Mesendoderm (in vitro differentiated cells): ENCODE data around the gene PSMC1.
"Not testable (repeated sequence)": the region's sequence is repeated elsewhere in the genome, so short reads cannot be mapped to it uniquely, and the experiment has no call there.

Source experiments
- DNase-seq: peaks from one replicate; pipeline ENCODE4 v3.0.0; 2013
- H2AK5ac ChIP-seq: 2 replicates; pipeline ENCODE4 v1.6.1; 2013; ENCODE audit warnings: low read length, inconsistent platforms
- H2BK120ac ChIP-seq: 2 replicates; pipeline ENCODE4 v1.6.1; 2013; ENCODE audit warnings: low read depth, mild to moderate bottlenecking, low read length, moderate library complexity, mixed read lengths
- H2BK15ac ChIP-seq: replicated peaks from 2 replicates; pipeline ENCODE4 v1.6.1; 2013; ENCODE audit warnings: low read depth, mild to moderate bottlenecking, moderate library complexity
- H2BK5ac ChIP-seq: 2 replicates; pipeline ENCODE4 v1.6.1; 2013; ENCODE audit warnings: low read length, inconsistent platforms
- H3K18ac ChIP-seq: 2 replicates; pipeline ENCODE4 v1.6.1; 2013; ENCODE audit warnings: mild to moderate bottlenecking, low read length, mixed read lengths
- H3K23ac ChIP-seq: one replicate; pipeline ENCODE4 v1.6.1; 2013; ENCODE audit warnings: low read length
- H3K27ac ChIP-seq: 2 replicates; pipeline ENCODE4 v1.5.1; 2013; ENCODE audit warnings: low read depth, mild to moderate bottlenecking, inconsistent platforms, low read length, moderate library complexity
- H3K27me3 ChIP-seq: 2 replicates; pipeline ENCODE4 v1.6.1; 2013; ENCODE audit warnings: low read length, control low read depth, mild to moderate bottlenecking, inconsistent platforms; ENCODE audit not compliant: insufficient read depth, poor library complexity
- H3K36me3 ChIP-seq: 2 replicates; pipeline ENCODE4 v1.6.1; 2013; ENCODE audit warnings: low read length, inconsistent platforms; ENCODE audit not compliant: control insufficient read depth, insufficient read depth
- H3K4ac ChIP-seq: one replicate; pipeline ENCODE4 v1.6.1; 2013; ENCODE audit warnings: low read depth, mild to moderate bottlenecking, low read length, moderate library complexity
- H3K4me1 ChIP-seq: 2 replicates; pipeline ENCODE4 v1.6.1; 2013; ENCODE audit warnings: low read depth, low read length, inconsistent platforms; ENCODE audit not compliant: control insufficient read depth
- H3K4me2 ChIP-seq: 2 replicates; pipeline ENCODE4 v1.6.1; 2013; ENCODE audit warnings: low read length
- H3K4me3 ChIP-seq: 2 replicates; pipeline ENCODE4 v1.5.1; 2013; ENCODE audit warnings: mild to moderate bottlenecking, low read length
- H3K56ac ChIP-seq: one replicate; pipeline ENCODE4 v1.6.1; 2013; ENCODE audit warnings: low read length
- H3K79me1 ChIP-seq: 2 replicates; pipeline ENCODE4 v1.6.1; 2013; ENCODE audit warnings: low read length, inconsistent platforms
- H3K79me2 ChIP-seq: 2 replicates; pipeline ENCODE4 v1.6.1; 2013; ENCODE audit warnings: mild to moderate bottlenecking, low read length; ENCODE audit not compliant: control insufficient read depth, insufficient read depth
- H3K9ac ChIP-seq: 2 replicates; pipeline ENCODE4 v1.6.1; 2013; ENCODE audit warnings: low read length, inconsistent platforms
- H4K5ac ChIP-seq: one replicate; pipeline ENCODE4 v1.6.1; 2013; ENCODE audit warnings: low read length
- H4K8ac ChIP-seq: one replicate; pipeline ENCODE4 v1.6.1; 2013; ENCODE audit warnings: low read depth, mild to moderate bottlenecking, control low read depth, low read length, moderate library complexity
- WGBS: extraction: QIAGEN DNeasy Blood & Tissue Kit; methylation state at CpG from one replicate; pipeline ENCODE4 v1.1.7; 2013; ENCODE audit warnings: low lambda C conversion rate, missing lambda C conversion rate; ENCODE audit not compliant: insufficient coverage; ENCODE audit errors: extremely low coverage; 5-methylcytosine and 5-hydroxymethylcytosine counted together

The PSMC1 gene

GRCh38 chr14:90239139-90239538 lies 17.2 kb upstream of the PSMC1 start:
- Histone ChIP-seq H3K4me1 (no peaks in the 10 kb centered on the region), H2AK5ac (no peak overlapping the region)

GRCh38 chr14:90242444-90242843 lies 13.9 kb upstream of the PSMC1 start:
- no peak overlapping the region for H3K18ac ChIP-seq
- H4K5ac ChIP-seq, result no peak overlapping the region

More at GRCh38 chr14:90239139-90239538, 17.2 kb upstream of the PSMC1 start:
- H3K4me2 ChIP-seq, result no peak overlapping the region
- H3K79me1 ChIP-seq, result no peaks in the 10 kb centered on the region
- H3K23ac ChIP-seq, result no peak overlapping the region
- no peak overlapping the region for H2BK120ac ChIP-seq
- WGBS, result no CpG with 5 or more reads among the region's 3 CpGs
- no peaks in the 10 kb centered on the region for H3K36me3 ChIP-seq
- H4K8ac ChIP-seq, result no peak overlapping the region
- no peak overlapping the region for H3K27ac ChIP-seq
- no peak overlapping the region for H2BK5ac ChIP-seq
- no peak overlapping the region for H3K9ac ChIP-seq
- H3K79me2 ChIP-seq, result no peaks in the 10 kb centered on the region
- no peak overlapping the region for H2BK15ac ChIP-seq
- H3K56ac ChIP-seq, result no peak overlapping the region
- no peak overlapping the region for H4K5ac ChIP-seq
- no peak overlapping the region for H3K4me3 ChIP-seq
- no peaks in the 10 kb centered on the region for H3K27me3 ChIP-seq
- no peak overlapping the region for H3K4ac ChIP-seq
- peak; percentile 55 for DNase-seq
- H3K18ac ChIP-seq, result no peak overlapping the region

DNA sequence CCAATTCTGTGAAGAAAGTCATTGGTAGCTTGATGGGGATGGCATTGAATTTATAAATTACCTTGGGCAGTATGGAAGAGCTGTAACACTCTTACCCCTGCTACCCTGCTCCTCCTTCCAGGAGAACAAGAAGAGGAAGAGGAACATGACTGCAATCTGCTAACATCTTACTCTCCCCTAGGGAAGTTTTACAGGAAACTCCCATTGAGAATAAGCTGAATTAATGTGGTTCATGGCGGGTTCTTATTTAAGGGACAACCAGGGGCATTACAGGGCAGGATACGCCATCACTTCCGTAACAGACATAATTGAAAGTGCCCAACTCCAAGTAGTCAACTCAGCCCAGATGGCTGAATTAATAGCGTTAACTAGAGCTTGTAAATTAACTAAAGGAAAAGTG lies 9.4 kb upstream of the PSMC1 start:
- no peak for DNase-seq
- Histone ChIP-seq H4K8ac (no peak overlapping the region), H3K36me3 (no peaks in the 10 kb centered on the region), H3K27ac (no peak overlapping the region), H2AK5ac (no peak overlapping the region), H3K4me1 (no peaks in the 10 kb centered on the region), H3K4me2 (no peak overlapping the region), H3K4me3 (no peak overlapping the region), H3K23ac (no peak overlapping the region), H2BK15ac (no peak overlapping the region), H2BK120ac (no peak overlapping the region), H3K9ac (no peak overlapping the region), H3K18ac (no peak overlapping the region), H3K79me1 (no peaks in the 10 kb centered on the region), H3K27me3 (no peaks in the 10 kb centered on the region), H2BK5ac (no peak overlapping the region), H3K79me2 (no peaks in the 10 kb centered on the region), H3K56ac (no peak overlapping the region), H3K4ac (no peak overlapping the region), H4K5ac (no peak overlapping the region)
- WGBS, result no CpG with 5 or more reads among the region's 4 CpGs

More at GRCh38 chr14:90242444-90242843, 13.9 kb upstream of the PSMC1 start:
- H3K9ac ChIP-seq, result no peak overlapping the region
- no peaks in the 10 kb centered on the region for H3K4me1 ChIP-seq
- H2BK15ac ChIP-seq, result no peak overlapping the region
- no peak overlapping the region for H4K8ac ChIP-seq
- H3K23ac ChIP-seq, result no peak overlapping the region
- H3K36me3 ChIP-seq, result no peaks in the 10 kb centered on the region
- H2BK5ac ChIP-seq, result no peak overlapping the region
- no peak overlapping the region for H3K56ac ChIP-seq
- H3K4me3 ChIP-seq, result no peak overlapping the region
- H3K4ac ChIP-seq, result no peak overlapping the region
- DNase-seq, result no peak
- H3K27me3 ChIP-seq, result no peaks in the 10 kb centered on the region
- no peaks in the 10 kb centered on the region for H3K79me2 ChIP-seq
- no peak overlapping the region for H3K27ac ChIP-seq
- no peak overlapping the region for H3K4me2 ChIP-seq
- H3K79me1 ChIP-seq, result no peaks in the 10 kb centered on the region
- H2BK120ac ChIP-seq, result no peak overlapping the region
- no peak overlapping the region for H2AK5ac ChIP-seq

DNA sequence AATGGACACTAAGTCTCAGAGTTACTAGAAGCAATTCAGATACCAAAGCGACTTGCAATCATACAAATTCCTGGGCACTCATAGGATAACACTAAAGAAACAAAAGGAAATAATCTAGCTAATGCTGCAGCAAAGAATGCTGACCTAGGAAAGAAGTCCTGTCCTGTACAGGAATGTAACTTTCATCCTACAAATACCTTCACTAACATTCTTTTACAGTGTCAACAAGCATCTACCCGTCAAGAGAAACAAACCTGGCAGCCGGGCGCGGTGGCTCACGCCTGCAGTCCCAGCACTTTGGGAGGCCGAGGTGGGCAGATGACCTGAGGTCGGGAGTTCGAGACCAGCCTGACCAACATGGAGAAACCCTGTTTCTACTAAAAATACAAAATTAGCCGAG lies 8.9 kb upstream of the PSMC1 start:
- H3K36me3 ChIP-seq, H3K56ac ChIP-seq, H2BK5ac ChIP-seq, DNase-seq, H3K18ac ChIP-seq, H3K27ac ChIP-seq, H3K4ac ChIP-seq, H3K9ac ChIP-seq, H2BK15ac ChIP-seq, H3K79me2 ChIP-seq, H3K4me3 ChIP-seq, H3K27me3 ChIP-seq, H3K79me1 ChIP-seq, H4K8ac ChIP-seq, H2AK5ac ChIP-seq, H2BK120ac ChIP-seq, H3K4me1 ChIP-seq, H3K23ac ChIP-seq, H4K5ac ChIP-seq, H3K4me2 ChIP-seq: not testable (repeated sequence)
- no CpG with 5 or more reads among the region's 10 CpGs for WGBS

- no peak overlapping the region for H4K8ac ChIP-seq
- no peak for DNase-seq
- no peaks in the 10 kb centered on the region for H3K36me3 ChIP-seq
- no CpG with 5 or more reads among the region's 2 CpGs for WGBS
- H3K79me2 ChIP-seq, result no peaks in the 10 kb centered on the region
- H3K4me2 ChIP-seq, result no peak overlapping the region
- H3K4me1 ChIP-seq, result no peaks in the 10 kb centered on the region
- H3K18ac ChIP-seq, result no peak overlapping the region
- H3K9ac ChIP-seq, result no peak overlapping the region
- no peak overlapping the region for H2BK120ac ChIP-seq
- no peak overlapping the region for H2BK5ac ChIP-seq
- H3K56ac ChIP-seq, result no peak overlapping the region
- no peak overlapping the region for H2BK15ac ChIP-seq
- no peak overlapping the region for H3K27ac ChIP-seq
- no peak overlapping the region for H3K23ac ChIP-seq
- no peaks in the 10 kb centered on the region for H3K27me3 ChIP-seq
- H3K79me1 ChIP-seq, result no peaks in the 10 kb centered on the region
- H3K4me3 ChIP-seq, result no peak overlapping the region
- no peak overlapping the region for H4K5ac ChIP-seq
- H2AK5ac ChIP-seq, result no peak overlapping the region
- H3K4ac ChIP-seq, result no peak overlapping the region
These were observed 7.8 kb upstream of the PSMC1 start for GRCh38 chr14:90248594-90248993.

- Histone ChIP-seq H2AK5ac (no peak overlapping the region), H3K4me1 (no peaks in the 10 kb centered on the region), H3K18ac (no peak overlapping the region), H3K4me2 (no peak overlapping the region), H3K79me1 (peaks cover 6% of the 10 kb centered on the region), H3K27me3 (no peaks in the 10 kb centered on the region), H3K27ac (no peak overlapping the region), H2BK15ac (no peak overlapping the region), H3K23ac (no peak overlapping the region), H3K56ac (no peak overlapping the region), H4K5ac (no peak overlapping the region), H4K8ac (no peak overlapping the region), H3K9ac (no peak overlapping the region), H2BK5ac (no peak overlapping the region), H3K79me2 (peaks cover 24% of the 10 kb centered on the region), H2BK120ac (no peak overlapping the region), H3K36me3 (no peaks in the 10 kb centered on the region), H3K4me3 (no peak overlapping the region), H3K4ac (no peak overlapping the region)
- no peak for DNase-seq
- WGBS, result no CpG with 5 or more reads among the region's 8 CpGs
These were observed 2.5 kb upstream of the PSMC1 start for GRCh38 chr14:90253826-90254225.
